H9 (cell line): ENCODE measurements around the gene MRTFA. TPM values are rescaled to one million over a fixed set of nuclear protein-coding genes. Genes with fewer than 3 reads are reported as not detected.

Source experiments
- DNase-seq: peaks from one replicate; pipeline ENCODE4 v3.0.0-alpha.2; 2017
- H2AFZ ChIP-seq: one replicate; pipeline ENCODE4 v1.6.1; 2013; ENCODE audit warnings: mild to moderate bottlenecking, low read length, control low read depth, moderate library complexity
- H2AK5ac ChIP-seq: 2 replicates; pipeline ENCODE4 v1.6.1; 2013; ENCODE audit warnings: low read length, control low read depth, mixed read lengths; ENCODE audit not compliant: insufficient read length
- H2BK120ac ChIP-seq: one replicate; pipeline ENCODE4 v1.6.1; 2013; ENCODE audit warnings: low read depth, mild to moderate bottlenecking, low read length, control low read depth, inconsistent platforms; ENCODE audit not compliant: poor library complexity, severe bottlenecking
- H2BK12ac ChIP-seq: 2 replicates; pipeline ENCODE4 v1.6.1; 2013; ENCODE audit warnings: low read length, control low read depth, mixed read lengths, low read depth; ENCODE audit not compliant: insufficient read length
- H2BK15ac ChIP-seq: 2 replicates; pipeline ENCODE4 v1.6.1; 2013; ENCODE audit warnings: low read depth, low read length, control low read depth
- H2BK20ac ChIP-seq: one replicate; pipeline ENCODE4 v1.6.1; 2013; ENCODE audit warnings: low read depth, mild to moderate bottlenecking, low read length, control low read depth, inconsistent platforms; ENCODE audit not compliant: poor library complexity, severe bottlenecking
- H2BK5ac ChIP-seq: 2 replicates; pipeline ENCODE4 v1.6.1; 2013; ENCODE audit warnings: low read length, control low read depth, mixed read lengths; ENCODE audit not compliant: insufficient read length
- H3K14ac ChIP-seq: 2 replicates; pipeline ENCODE4 v1.6.1; 2013; ENCODE audit warnings: low read length, control low read depth; ENCODE audit not compliant: insufficient read depth
- H3K18ac ChIP-seq: 2 replicates; pipeline ENCODE4 v1.6.1; 2013; ENCODE audit warnings: low read depth, mild to moderate bottlenecking, mixed read lengths, low read length, control low read depth; ENCODE audit not compliant: insufficient read length
- H3K23ac ChIP-seq: 2 replicates; pipeline ENCODE4 v1.6.1; 2013; ENCODE audit warnings: low read length, control low read depth, mixed read lengths, low read depth; ENCODE audit not compliant: insufficient read length
- H3K23me2 ChIP-seq: 2 replicates; pipeline ENCODE4 v1.6.1; 2013; ENCODE audit warnings: low read depth, mild to moderate bottlenecking, mixed read lengths, low read length, control low read depth; ENCODE audit not compliant: insufficient read length, poor library complexity, severe bottlenecking
- H3K27ac ChIP-seq: 2 replicates; pipeline ENCODE4 v1.5.1; 2013; ENCODE audit warnings: low read length, control low read depth, mixed read lengths, low read depth; ENCODE audit not compliant: insufficient read length
- H3K27me3 ChIP-seq: 2 replicates; pipeline ENCODE4 v1.6.1; 2013; ENCODE audit warnings: low read length, control low read depth, inconsistent platforms; ENCODE audit not compliant: insufficient read depth
- H3K4ac ChIP-seq: 2 replicates; pipeline ENCODE4 v1.6.1; 2013; ENCODE audit warnings: low read depth, mild to moderate bottlenecking, control low read depth, inconsistent platforms, low read length, moderate library complexity
- H3K4me1 ChIP-seq: 2 replicates; pipeline ENCODE4 v1.6.1; 2013; ENCODE audit warnings: low read length, control low read depth, inconsistent platforms; ENCODE audit not compliant: insufficient read depth
- H3K4me2 ChIP-seq: 2 replicates; pipeline ENCODE4 v1.6.1; 2013; ENCODE audit warnings: low read length, control low read depth, mixed read lengths; ENCODE audit not compliant: insufficient read length, insufficient read depth
- H3K56ac ChIP-seq: 2 replicates; pipeline ENCODE4 v1.6.1; 2013; ENCODE audit warnings: low read depth, mild to moderate bottlenecking, mixed read lengths, low read length, control low read depth; ENCODE audit not compliant: insufficient read length
- H3K79me1 ChIP-seq: 2 replicates; pipeline ENCODE4 v1.6.1; 2013; ENCODE audit warnings: low read depth, mild to moderate bottlenecking, moderate library complexity, low read length, control low read depth, inconsistent platforms; ENCODE audit not compliant: insufficient read depth, poor library complexity, severe bottlenecking
- H3K79me2 ChIP-seq: 2 replicates; pipeline ENCODE4 v1.6.1; 2013; ENCODE audit warnings: low read length, control low read depth, inconsistent platforms; ENCODE audit not compliant: insufficient read depth
- H3K9ac ChIP-seq: 2 replicates; pipeline ENCODE4 v1.6.1; 2013; ENCODE audit warnings: low read length, control low read depth, mixed read lengths; ENCODE audit not compliant: insufficient read length; ENCODE audit errors: extremely low read depth
- H3K9me3 ChIP-seq: one replicate; pipeline ENCODE4 v1.6.1; 2013; ENCODE audit warnings: low read depth, low read length, inconsistent platforms; ENCODE audit not compliant: control insufficient read depth
- H3T11ph ChIP-seq: one replicate; pipeline ENCODE4 v1.6.1; 2013; ENCODE audit warnings: mild to moderate bottlenecking, low read length, control low read depth, inconsistent platforms
- H4K20me1 ChIP-seq: one replicate; pipeline ENCODE4 v1.6.1; 2013; ENCODE audit not compliant: control insufficient read depth, insufficient read length, insufficient read depth
- H4K5ac ChIP-seq: 2 replicates; pipeline ENCODE4 v1.6.1; 2013; ENCODE audit warnings: low read depth, mild to moderate bottlenecking, mixed read lengths, low read length, control low read depth; ENCODE audit not compliant: insufficient read length
- H4K8ac ChIP-seq: replicated peaks from 2 replicates; pipeline ENCODE4 v1.6.1; 2013; ENCODE audit warnings: low read length, control low read depth, mixed read lengths, low read depth; ENCODE audit not compliant: insufficient read length
- H4K91ac ChIP-seq: 2 replicates; pipeline ENCODE4 v1.6.1; 2013; ENCODE audit warnings: low read depth, mild to moderate bottlenecking, moderate library complexity, mixed read lengths, low read length, control low read depth; ENCODE audit not compliant: insufficient read length
- H3K27ac Mint-ChIP-seq, 3 experiments: 2 replicates in 2 of 3; 3 replicates in 1 of 3; pipeline ENCODE4 v1.8.0; 2020 to 2021; ENCODE audit warnings: mixed read lengths in 3 of 3, mild to moderate bottlenecking in 1 of 3, moderate library complexity in 1 of 3
- H3K27me3 Mint-ChIP-seq: 2 replicates; pipeline ENCODE4 v1.8.0; 2021; ENCODE audit warnings: low read depth, mild to moderate bottlenecking, moderate library complexity, mixed read lengths
- H3K36me3 Mint-ChIP-seq, 3 experiments: 2 replicates in 2 of 3; 3 replicates in 1 of 3; pipeline ENCODE4 v1.8.0; 2020 to 2021; ENCODE audit warnings: low read depth in 3 of 3, mixed read lengths in 3 of 3; ENCODE audit not compliant: insufficient read depth in 1 of 3
- H3K4me1 Mint-ChIP-seq, 2 experiments: 2 replicates each; pipeline ENCODE4 v1.8.0; 2020; ENCODE audit warnings: mixed read lengths in 2 of 2
- H3K4me3 Mint-ChIP-seq, 2 experiments: 2 replicates in 1 of 2; 3 replicates in 1 of 2; pipeline ENCODE4 v1.8.0; 2020 to 2021; ENCODE audit warnings: mild to moderate bottlenecking in 2 of 2, mixed read lengths in 2 of 2, moderate library complexity in 1 of 2
- H3K9me3 Mint-ChIP-seq, 2 experiments: 2 replicates in 1 of 2; 3 replicates in 1 of 2; pipeline ENCODE4 v1.8.0; 2020; ENCODE audit warnings: mild to moderate bottlenecking in 2 of 2, mixed read lengths in 2 of 2, moderate library complexity in 1 of 2
- WGBS: extraction: QIAGEN DNeasy Blood & Tissue Kit; methylation state at CpG from one replicate; pipeline ENCODE4 v1.1.7; 2013; ENCODE audit warnings: missing lambda C conversion rate, low lambda C conversion rate, mixed read lengths; ENCODE audit not compliant: insufficient read length; ENCODE audit errors: extremely low coverage; 5-methylcytosine and 5-hydroxymethylcytosine counted together
- total RNA-seq: library from RNA; stranded (reverse); gene quantifications from 2 replicates; pipeline ENCODE4 v1.2.1, GENCODE V29; 2021
- TF ChIP-seq, protein P1 (sequence below): fragments of 200-600 bp; sonication (generic); conservative IDR thresholded peaks from 3 replicates; pipeline ENCODE4 v1.8.0; 2021; ENCODE audit warnings: antibody characterized with exemption, mild to moderate bottlenecking

The MRTFA gene
- total RNA-seq, 1 experiment from 2014 or later, result 38.1 TPM

GRCh38 chr22:40653361-40653760 is 16.8 kb upstream of the MRTFA start:
- no peaks in the 10 kb centered on the region for H3K36me3 Mint-ChIP-seq
- no peaks in the 10 kb centered on the region; the same call in 1 of the 2 replicates for H3K27me3 ChIP-seq
- H4K8ac ChIP-seq, result no peak overlapping the region
- H3K23me2 ChIP-seq, result peaks cover 5% of the 10 kb centered on the region
- H4K5ac ChIP-seq, result no peak overlapping the region
- TF ChIP-seq, protein P1, sequence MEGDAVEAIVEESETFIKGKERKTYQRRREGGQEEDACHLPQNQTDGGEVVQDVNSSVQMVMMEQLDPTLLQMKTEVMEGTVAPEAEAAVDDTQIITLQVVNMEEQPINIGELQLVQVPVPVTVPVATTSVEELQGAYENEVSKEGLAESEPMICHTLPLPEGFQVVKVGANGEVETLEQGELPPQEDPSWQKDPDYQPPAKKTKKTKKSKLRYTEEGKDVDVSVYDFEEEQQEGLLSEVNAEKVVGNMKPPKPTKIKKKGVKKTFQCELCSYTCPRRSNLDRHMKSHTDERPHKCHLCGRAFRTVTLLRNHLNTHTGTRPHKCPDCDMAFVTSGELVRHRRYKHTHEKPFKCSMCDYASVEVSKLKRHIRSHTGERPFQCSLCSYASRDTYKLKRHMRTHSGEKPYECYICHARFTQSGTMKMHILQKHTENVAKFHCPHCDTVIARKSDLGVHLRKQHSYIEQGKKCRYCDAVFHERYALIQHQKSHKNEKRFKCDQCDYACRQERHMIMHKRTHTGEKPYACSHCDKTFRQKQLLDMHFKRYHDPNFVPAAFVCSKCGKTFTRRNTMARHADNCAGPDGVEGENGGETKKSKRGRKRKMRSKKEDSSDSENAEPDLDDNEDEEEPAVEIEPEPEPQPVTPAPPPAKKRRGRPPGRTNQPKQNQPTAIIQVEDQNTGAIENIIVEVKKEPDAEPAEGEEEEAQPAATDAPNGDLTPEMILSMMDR, result no peak
- no peak overlapping the region for H2BK15ac ChIP-seq
- peaks cover 12 to 19% of the 10 kb centered on the region in 2 experiments for H3K4me1 Mint-ChIP-seq
- H3K18ac ChIP-seq, result no peak overlapping the region
- H4K91ac ChIP-seq, result no peak overlapping the region
- no peak overlapping the region for H3T11ph ChIP-seq
- peaks cover 3% of the 10 kb centered on the region for H3K4me1 ChIP-seq
- no peak overlapping the region for H3K27ac ChIP-seq
- H3K79me2 ChIP-seq, result no peaks in the 10 kb centered on the region
- no peak overlapping the region for H3K4me2 ChIP-seq
- H3K9me3 Mint-ChIP-seq, result no peaks in the 10 kb centered on the region
- no peak overlapping the region for H2BK20ac ChIP-seq
- no peak overlapping the region for H2BK120ac ChIP-seq
- H2BK5ac ChIP-seq, result no peak overlapping the region
- H3K79me1 ChIP-seq, result no peaks in the 10 kb centered on the region
- no peak overlapping the region for H3K23ac ChIP-seq
- H3K56ac ChIP-seq, result no peak overlapping the region
- no CpG with 5 or more reads among the region's 9 CpGs for WGBS
- H3K4me3 Mint-ChIP-seq, result no peak overlapping the region
- no peak for DNase-seq
- no peaks in the 10 kb centered on the region for H3K27me3 Mint-ChIP-seq
- no peak overlapping the region for H3K4ac ChIP-seq
- no peak overlapping the region for H2AK5ac ChIP-seq
- H4K20me1 ChIP-seq, result peaks cover 3% of the 10 kb centered on the region
- no peak overlapping the region for H2AFZ ChIP-seq
- no peak overlapping the region for H3K9ac ChIP-seq
- H2BK12ac ChIP-seq, result no peak overlapping the region
- no peak overlapping the region for H3K14ac ChIP-seq
- no peaks in the 10 kb centered on the region for H3K9me3 ChIP-seq
- peak overlapping the region in 2 of 3 experiments; percentile 84 to 87; a peak in 3 of 7 replicates for H3K27ac Mint-ChIP-seq
